ENCODE data around the gene CAPZA1.
"Not testable (repeated sequence)": the region's sequence is repeated elsewhere in the genome, so short reads cannot be mapped to it uniquely, and the experiment has no call there.

CAPZA1 gene

GRCh38 chr1:112619518-112620376, at the start of gene CAPZA1:
Gene CAPZA1 (plus strand): TSS chr1:112619832. CDS start chr1:112619845, 13 bp downstream.
- H3K4me3 ChIP-seq (ENCODE audit: low read depth, low read length) = peak within 1 kb of the TSS; percentile 72

- no peak overlapping the region for H3K4me3 ChIP-seq (ENCODE audit: low read depth, low read length)
Observed at GRCh38 chr1:112575154-112575804, 44.4 kb upstream of the CAPZA1 start.

GRCh38 chr1:112576240-112576639, 43.4 kb upstream of the CAPZA1 start:
- H3K4me3 ChIP-seq (ENCODE audit: low read depth, low read length) = no peak overlapping the region

GRCh38 chr1:112579801-112580510, 39.7 kb upstream of the CAPZA1 start:
- no peak overlapping the region for H3K4me3 ChIP-seq (ENCODE audit: low read depth, low read length)

- no peak overlapping the region for H3K4me3 ChIP-seq (ENCODE audit: low read depth, low read length)
Observed at GRCh38 chr1:112581586-112582192, 37.9 kb upstream of the CAPZA1 start.

GRCh38 chr1:112583366-112583765, 36.3 kb upstream of the CAPZA1 start:
- H3K4me3 ChIP-seq (ENCODE audit: low read depth, low read length) = no peak overlapping the region

GRCh38 chr1:112589766-112590165, 29.9 kb upstream of the CAPZA1 start:
- no peak overlapping the region for H3K4me3 ChIP-seq (ENCODE audit: low read depth, low read length)

- no peak overlapping the region for H3K4me3 ChIP-seq (ENCODE audit: low read depth, low read length)
Observed at GRCh38 chr1:112594208-112594876, 25.3 kb upstream of the CAPZA1 start.

GRCh38 chr1:112599477-112599876, 20.2 kb upstream of the CAPZA1 start:
- H3K4me3 ChIP-seq (ENCODE audit: low read depth, low read length) = no peak overlapping the region

- H3K4me3 ChIP-seq (ENCODE audit: low read depth, low read length) = no peak overlapping the region
Observed at GRCh38 chr1:112603012-112603411, 16.6 kb upstream of the CAPZA1 start.

GRCh38 chr1:112603541-112603940, 16.1 kb upstream of the CAPZA1 start:
- H3K4me3 ChIP-seq (ENCODE audit: low read depth, low read length) = no peak overlapping the region

- H3K4me3 ChIP-seq (ENCODE audit: low read depth, low read length) = no peak overlapping the region
Observed at GRCh38 chr1:112605633-112606327, 13.9 kb upstream of the CAPZA1 start.

GRCh38 chr1:112614460-112615065, 5.1 kb upstream of the CAPZA1 start:
- no peak overlapping the region for H3K4me3 ChIP-seq (ENCODE audit: low read depth, low read length)

- peak overlapping the region; percentile 72 for H3K4me3 ChIP-seq (ENCODE audit: low read depth, low read length)
Observed at GRCh38 chr1:112618114-112618720, 1.4 kb upstream of the CAPZA1 start.

- peak within 1 kb of the TSS; percentile 72 for H3K4me3 ChIP-seq (ENCODE audit: low read depth, low read length)
Observed at GRCh38 chr1:112618721-112619517, 713 bp upstream of the CAPZA1 start, which contains the start of gene ST7L. Gene ST7L (minus strand): TSS chr1:112619141. CDS start chr1:112619113, 28 bp downstream.

- peak overlapping the region; percentile 72 for H3K4me3 ChIP-seq (ENCODE audit: low read depth, low read length)
Observed at GRCh38 chr1:112620377-112620695, 704 bp downstream of the CAPZA1 start.

GRCh38 chr1:112624493-112624892, 4.9 kb downstream of the CAPZA1 start:
- not testable (repeated sequence) for H3K4me3 ChIP-seq (ENCODE audit: low read depth, low read length)

- no peak overlapping the region for H3K4me3 ChIP-seq (ENCODE audit: low read depth, low read length)
Observed at GRCh38 chr1:112625696-112626095, 6.1 kb downstream of the CAPZA1 start.

Data from iPS-11a (cell line).